Stimulated activated naive CD4-positive, alpha-beta T cell treated with Interleukin-2 at 50 U/mL for 16 hours (primary cell): Measurements from ENCODE around the gene GPR142.
"Not testable (repeated sequence)": the region's sequence is repeated elsewhere in the genome, so short reads cannot be mapped to it uniquely, and the experiment has no call there.

Experiments used
- DNase-seq: peaks from one replicate; lab custom pipeline; 2025; lab: John Stamatoyannopoulos, UW

GPR142 gene

GRCh38 chr17:74393346-74393942, 26.1 kb downstream of the GPR142 start:
- DNase-seq = no peak

- no peak for DNase-seq
Measured at GRCh38 chr17:74394275-74394950, 27.1 kb downstream of the GPR142 start.

- no peak for DNase-seq
Measured at GRCh38 chr17:74394977-74395376, 27.7 kb downstream of the GPR142 start.

- no peak for DNase-seq
Measured at GRCh38 chr17:74396567-74396966, 29.3 kb downstream of the GPR142 start.

- no peak for DNase-seq
Measured at GRCh38 chr17:74402048-74402447, 34.7 kb downstream of the GPR142 start.

GRCh38 chr17:74403512-74404137, 36.3 kb downstream of the GPR142 start:
- DNase-seq = no peak

GRCh38 chr17:74404218-74404617, 36.9 kb downstream of the GPR142 start:
- DNase-seq = no peak

- no peak for DNase-seq
Measured at GRCh38 chr17:74404789-74405188, 37.5 kb downstream of the GPR142 start.

GRCh38 chr17:74405311-74405710, 38.0 kb downstream of the GPR142 start:
- DNase-seq = not testable (repeated sequence)

- no peak for DNase-seq
Measured at GRCh38 chr17:74407384-74407783, 40.1 kb downstream of the GPR142 start.

GRCh38 chr17:74408262-74408661, 41.0 kb downstream of the GPR142 start:
- DNase-seq = no peak

GRCh38 chr17:74408815-74409214, 41.5 kb downstream of the GPR142 start:
- DNase-seq = no peak

GRCh38 chr17:74410001-74410443, 42.7 kb downstream of the GPR142 start:
- DNase-seq = no peak

- DNase-seq = no peak
Measured at GRCh38 chr17:74412581-74412980, 45.3 kb downstream of the GPR142 start.

- no peak for DNase-seq
Measured at GRCh38 chr17:74413491-74413890, 46.2 kb downstream of the GPR142 start.

- DNase-seq = no peak
Measured at GRCh38 chr17:74414510-74414909, 47.2 kb downstream of the GPR142 start.

GRCh38 chr17:74415608-74416396, 48.5 kb downstream of the GPR142 start:
- no peak for DNase-seq

GRCh38 chr17:74417178-74418045, 50.1 kb downstream of the GPR142 start:
- no peak for DNase-seq

- no peak for DNase-seq
Measured at GRCh38 chr17:74419928-74420411, 52.7 kb downstream of the GPR142 start.
